ENCODE data around the gene NUDT10. TPM values are rescaled to one million over a fixed set of nuclear protein-coding genes. Genes with fewer than 3 reads are reported as not detected.
"Not testable (repeated sequence)": the region's sequence is repeated elsewhere in the genome, so short reads cannot be mapped to it uniquely, and the experiment has no call there.

Gene NUDT10
- polyA plus RNA-seq (2011; rRNA removed), result 2.3 and 2.5 TPM in 2 replicates
- 0.69 and 1.1 TPM in 2 replicates for polyA minus RNA-seq (2011; rRNA and poly(A)+ RNA removed)

GRCh38 chrX:51332188-51332942 is at the start of gene NUDT10:
Gene NUDT10 (plus strand): TSS chrX:51332822. CDS start chrX:51332966, 144 bp downstream.
- no peak within 1 kb of the TSS for H3K27ac ChIP-seq (ENCODE audit: low read depth, low read length)
- ChIA-PET CTCF (no interaction called here), POLR2A (no interaction called here)
- peak within 1 kb of the TSS; percentile 56 for H3K4me3 ChIP-seq (ENCODE audit: low read depth, low read length)
- TF ChIP-seq, protein P1, sequence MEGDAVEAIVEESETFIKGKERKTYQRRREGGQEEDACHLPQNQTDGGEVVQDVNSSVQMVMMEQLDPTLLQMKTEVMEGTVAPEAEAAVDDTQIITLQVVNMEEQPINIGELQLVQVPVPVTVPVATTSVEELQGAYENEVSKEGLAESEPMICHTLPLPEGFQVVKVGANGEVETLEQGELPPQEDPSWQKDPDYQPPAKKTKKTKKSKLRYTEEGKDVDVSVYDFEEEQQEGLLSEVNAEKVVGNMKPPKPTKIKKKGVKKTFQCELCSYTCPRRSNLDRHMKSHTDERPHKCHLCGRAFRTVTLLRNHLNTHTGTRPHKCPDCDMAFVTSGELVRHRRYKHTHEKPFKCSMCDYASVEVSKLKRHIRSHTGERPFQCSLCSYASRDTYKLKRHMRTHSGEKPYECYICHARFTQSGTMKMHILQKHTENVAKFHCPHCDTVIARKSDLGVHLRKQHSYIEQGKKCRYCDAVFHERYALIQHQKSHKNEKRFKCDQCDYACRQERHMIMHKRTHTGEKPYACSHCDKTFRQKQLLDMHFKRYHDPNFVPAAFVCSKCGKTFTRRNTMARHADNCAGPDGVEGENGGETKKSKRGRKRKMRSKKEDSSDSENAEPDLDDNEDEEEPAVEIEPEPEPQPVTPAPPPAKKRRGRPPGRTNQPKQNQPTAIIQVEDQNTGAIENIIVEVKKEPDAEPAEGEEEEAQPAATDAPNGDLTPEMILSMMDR (IDR thresholded peaks at IDR 0.05; ENCODE audit: low read depth, low read length), result no peak
- DNase-seq (ENCODE audit: low read depth, low spot score), result no peak
- no peaks in the 10 kb centered on the region for H3K27me3 ChIP-seq (ENCODE audit: control insufficient read depth, insufficient read depth, low read length)
- H3K9me3 ChIP-seq (ENCODE audit: control insufficient read depth, insufficient read depth, low read length), result no peaks in the 10 kb centered on the region

DNA sequence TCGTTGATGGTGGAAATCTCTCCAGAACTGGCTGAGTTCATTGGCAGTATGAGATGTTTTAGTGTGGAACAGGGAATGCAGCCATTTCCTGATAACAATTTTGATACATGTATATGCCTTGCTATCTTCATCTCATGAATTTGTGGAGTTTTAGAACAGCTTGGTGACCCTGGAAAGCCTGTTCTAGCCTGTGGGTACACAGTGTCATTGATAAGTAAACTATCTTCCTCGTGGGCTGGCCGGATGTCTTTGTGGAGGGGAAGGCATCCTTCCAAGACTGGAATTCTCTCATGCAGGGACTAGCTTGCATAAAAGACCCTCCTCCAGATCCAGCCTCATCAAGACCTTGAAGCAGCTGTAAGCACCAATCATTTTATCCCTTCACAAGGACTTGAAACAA is 40.2 kb upstream of the NUDT10 start:
- Histone ChIP-seq H3K4me3 (ENCODE audit: low read depth, low read length) (no peak overlapping the region), H3K27me3 (ENCODE audit: control insufficient read depth, insufficient read depth, low read length) (no peaks in the 10 kb centered on the region), H3K9me3 (ENCODE audit: control insufficient read depth, insufficient read depth, low read length) (no peaks in the 10 kb centered on the region), H3K27ac (ENCODE audit: low read depth, low read length) (no peak overlapping the region)
- TF ChIP-seq, protein P1 (IDR thresholded peaks at IDR 0.05; ENCODE audit: low read depth, low read length), result no peak
- no peak for DNase-seq (ENCODE audit: low read depth, low spot score)
- CTCF ChIA-PET, result no interaction called here
- POLR2A ChIA-PET, result no interaction called here

GRCh38 chrX:51296138-51296537 is 36.5 kb upstream of the NUDT10 start:
- POLR2A ChIA-PET, result no interaction called here
- CTCF ChIA-PET, result no interaction called here
- Histone ChIP-seq H3K9me3 (ENCODE audit: control insufficient read depth, insufficient read depth, low read length) (no peaks in the 10 kb centered on the region), H3K4me3 (ENCODE audit: low read depth, low read length) (no peak overlapping the region), H3K27me3 (ENCODE audit: control insufficient read depth, insufficient read depth, low read length) (no peaks in the 10 kb centered on the region), H3K27ac (ENCODE audit: low read depth, low read length) (no peak overlapping the region)
- DNase-seq (ENCODE audit: low read depth, low spot score), result no peak
- TF ChIP-seq, protein P1 (IDR thresholded peaks at IDR 0.05; ENCODE audit: low read depth, low read length), result no peak

GRCh38 chrX:51316271-51316670 is 16.4 kb upstream of the NUDT10 start:
- TF ChIP-seq, protein P1 (IDR thresholded peaks at IDR 0.05; ENCODE audit: low read depth, low read length), result no peak
- CTCF ChIA-PET, result no interaction called here

DNA sequence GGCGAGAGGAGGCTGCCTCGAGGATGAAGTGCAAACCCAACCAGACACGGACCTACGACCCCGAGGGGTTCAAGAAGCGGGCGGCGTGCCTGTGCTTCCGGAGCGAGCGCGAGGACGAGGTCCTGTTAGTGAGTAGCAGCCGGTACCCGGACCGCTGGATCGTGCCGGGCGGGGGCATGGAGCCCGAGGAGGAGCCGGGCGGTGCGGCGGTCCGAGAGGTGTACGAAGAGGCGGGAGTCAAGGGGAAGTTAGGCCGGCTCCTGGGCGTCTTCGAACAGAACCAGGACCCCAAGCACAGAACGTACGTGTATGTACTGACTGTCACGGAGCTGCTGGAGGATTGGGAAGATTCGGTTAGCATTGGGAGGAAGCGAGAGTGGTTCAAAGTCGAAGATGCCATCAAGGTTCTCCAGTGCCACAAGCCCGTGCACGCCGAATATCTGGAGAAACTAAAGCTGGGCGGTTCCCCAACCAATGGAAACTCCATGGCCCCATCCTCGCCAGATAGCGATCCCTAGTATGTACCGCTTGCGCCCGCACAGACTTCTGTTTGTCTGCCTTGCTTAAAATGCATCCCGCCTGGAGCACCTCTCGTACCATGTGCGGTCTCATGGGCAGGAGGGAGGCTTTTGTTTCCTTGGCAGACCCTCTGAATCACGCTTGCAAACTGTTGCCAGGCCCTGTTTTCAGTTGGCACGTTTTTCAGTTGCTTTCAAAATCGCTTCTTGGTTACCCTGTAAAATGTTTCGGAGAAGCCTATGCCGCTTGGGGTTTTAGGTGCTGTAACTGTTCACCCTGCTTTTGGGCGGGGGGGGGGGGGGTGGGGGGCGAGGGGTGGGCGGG is 542 bp downstream of the NUDT10 start:
- DNase-seq (ENCODE audit: low read depth, low spot score); POLR2A ChIA-PET: not testable (repeated sequence)

More at GRCh38 chrX:51316271-51316670, 16.4 kb upstream of the NUDT10 start:
- Histone ChIP-seq H3K27me3 (ENCODE audit: control insufficient read depth, insufficient read depth, low read length) (no peaks in the 10 kb centered on the region), H3K4me3 (ENCODE audit: low read depth, low read length) (no peak overlapping the region), H3K27ac (ENCODE audit: low read depth, low read length) (no peak overlapping the region), H3K9me3 (ENCODE audit: control insufficient read depth, insufficient read depth, low read length) (no peaks in the 10 kb centered on the region)
- POLR2A ChIA-PET, result no interaction called here
- DNase-seq (ENCODE audit: low read depth, low spot score), result no peak

More for the DNA sequence above, 542 bp downstream of the NUDT10 start:
- H3K9me3 ChIP-seq (ENCODE audit: control insufficient read depth, insufficient read depth, low read length); H3K27me3 ChIP-seq (ENCODE audit: control insufficient read depth, insufficient read depth, low read length); H3K27ac ChIP-seq (ENCODE audit: low read depth, low read length); CTCF ChIA-PET: not testable (repeated sequence)
- peak overlapping the region; percentile 56 for H3K4me3 ChIP-seq (ENCODE audit: low read depth, low read length)
